NCI-H2196 treated with DMSO at 0.1 percent for 48 hours (cell line): Measurements from ENCODE around the gene CDK4.

ENCODE experiments used
- DNase-seq: peaks from one replicate; lab custom pipeline; 2025; ENCODE audit not compliant: unreplicated experiment; lab: John Stamatoyannopoulos, UW

The CDK4 gene

GRCh38 chr12:57740656-57741412 is 11.3 kb downstream of the CDK4 start:
- DNase-seq: no peak

- DNase-seq: no peak
Measured at GRCh38 chr12:57739914-57740538, 12.1 kb downstream of the CDK4 start.

GRCh38 chr12:57739387-57739786 is 12.7 kb downstream of the CDK4 start:
- DNase-seq: no peak

GRCh38 chr12:57738661-57739237 is 13.4 kb downstream of the CDK4 start, which contains the start of gene AGAP2:
Gene AGAP2, minus strand, starts transcription at chr12:57738742. Its CDS starts 496 bp downstream, at chr12:57738246.
- no peak for DNase-seq

- DNase-seq: no peak
Measured at GRCh38 chr12:57737467-57738460, 14.3 kb downstream of the CDK4 start.

GRCh38 chr12:57736741-57737466 is 15.2 kb downstream of the CDK4 start:
- DNase-seq: no peak

- DNase-seq: peak; percentile 44
Measured at GRCh38 chr12:57735952-57736740, 16.0 kb downstream of the CDK4 start.

GRCh38 chr12:57735198-57735855 is 16.8 kb downstream of the CDK4 start:
- no peak for DNase-seq

- DNase-seq: no peak
Measured at GRCh38 chr12:57734591-57734990, 17.5 kb downstream of the CDK4 start.

- DNase-seq: no peak
Measured at GRCh38 chr12:57733928-57734327, 18.2 kb downstream of the CDK4 start.

GRCh38 chr12:57732726-57733593 is 19.1 kb downstream of the CDK4 start:
- no peak for DNase-seq

- DNase-seq: no peak
Measured at GRCh38 chr12:57732270-57732669, 19.8 kb downstream of the CDK4 start.

- DNase-seq: no peak
Measured at GRCh38 chr12:57731411-57732080, 20.6 kb downstream of the CDK4 start.

- no peak for DNase-seq
Measured at GRCh38 chr12:57730336-57731067, 21.6 kb downstream of the CDK4 start.

- DNase-seq: no peak
Measured at GRCh38 chr12:57729321-57729844, 22.7 kb downstream of the CDK4 start.

GRCh38 chr12:57727758-57728395 is 24.2 kb downstream of the CDK4 start:
- no peak for DNase-seq
